Coronary artery (tissue), 2 donors: ENCODE measurements around the gene RNF223.

Source experiments
- DNase-seq: peaks from one replicate; pipeline ENCODE4 v3.0.0-alpha.2; 2017; ENCODE audit warnings: low spot score
- H3K27ac ChIP-seq, 2 donors: fragments of 200-600 bp; sonication (generic); one replicate each; pipeline ENCODE4 v1.5.1; 2016 to 2019
- H3K4me3 ChIP-seq: fragments of 200-600 bp; sonication (generic); 2 replicates; pipeline ENCODE4 v1.5.1; 2016; ENCODE audit warnings: mild to moderate bottlenecking, moderate library complexity
- CTCF ChIP-seq: fragments of 200-600 bp; sonication (generic); IDR thresholded peaks from one replicate; pipeline ENCODE4 v1.5.1; 2019; ENCODE audit warnings: antibody characterized with exemption

The RNF223 gene

GRCh38 chr1:1051127-1051810 lies 22.8 kb downstream of the RNF223 start:
- no peak for DNase-seq
- Histone ChIP-seq H3K27ac (no peak overlapping the region), H3K4me3 (no peak overlapping the region)
- no peak for TF ChIP-seq CTCF

- DNase-seq, result no peak
- Histone ChIP-seq H3K27ac (no peak overlapping the region), H3K4me3 (no peak overlapping the region)
- no peak for TF ChIP-seq CTCF
Observed at GRCh38 chr1:1050577-1051052, 23.5 kb downstream of the RNF223 start.

DNA sequence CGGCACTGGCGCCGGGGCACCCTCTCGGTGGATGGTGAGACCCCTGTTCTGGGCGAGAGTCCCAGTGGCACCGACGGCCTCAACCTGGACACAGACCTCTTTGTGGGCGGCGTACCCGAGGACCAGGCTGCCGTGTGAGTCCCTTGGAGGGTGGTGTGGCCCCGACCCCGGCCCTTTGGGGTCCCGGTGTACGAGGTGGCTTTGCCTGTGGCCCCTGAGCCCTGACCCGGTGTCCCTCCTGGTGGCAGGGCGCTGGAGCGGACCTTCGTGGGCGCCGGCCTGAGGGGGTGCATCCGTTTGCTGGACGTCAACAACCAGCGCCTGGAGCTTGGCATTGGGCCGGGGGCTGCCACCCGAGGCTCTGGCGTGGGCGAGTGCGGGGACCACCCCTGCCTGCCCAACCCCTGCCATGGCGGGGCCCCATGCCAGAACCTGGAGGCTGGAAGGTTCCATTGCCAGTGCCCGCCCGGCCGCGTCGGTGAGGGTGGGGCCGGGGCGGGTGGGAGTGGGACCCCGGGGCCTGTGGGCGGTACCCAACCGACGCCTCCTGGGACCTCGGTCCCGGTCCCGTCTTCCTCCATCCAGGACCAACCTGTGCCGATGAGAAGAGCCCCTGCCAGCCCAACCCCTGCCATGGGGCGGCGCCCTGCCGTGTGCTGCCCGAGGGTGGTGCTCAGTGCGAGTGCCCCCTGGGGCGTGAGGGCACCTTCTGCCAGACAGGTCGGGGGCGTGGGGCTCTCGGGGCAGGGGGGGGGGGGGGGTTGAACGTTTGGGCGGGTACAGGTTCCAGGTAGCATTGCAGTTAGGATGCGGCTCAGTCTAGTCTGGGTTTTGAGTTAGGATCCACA lies 24.6 kb downstream of the RNF223 start:
- no peak for TF ChIP-seq CTCF
- H3K4me3 ChIP-seq, result no peak overlapping the region
- no peak overlapping the region for H3K27ac ChIP-seq
- DNase-seq, result no peak

GRCh38 chr1:1048765-1049164 lies 25.3 kb downstream of the RNF223 start:
- no peak for DNase-seq
- Histone ChIP-seq H3K4me3 (no peak overlapping the region), H3K27ac (no peak overlapping the region)
- no peak for TF ChIP-seq CTCF

DNA sequence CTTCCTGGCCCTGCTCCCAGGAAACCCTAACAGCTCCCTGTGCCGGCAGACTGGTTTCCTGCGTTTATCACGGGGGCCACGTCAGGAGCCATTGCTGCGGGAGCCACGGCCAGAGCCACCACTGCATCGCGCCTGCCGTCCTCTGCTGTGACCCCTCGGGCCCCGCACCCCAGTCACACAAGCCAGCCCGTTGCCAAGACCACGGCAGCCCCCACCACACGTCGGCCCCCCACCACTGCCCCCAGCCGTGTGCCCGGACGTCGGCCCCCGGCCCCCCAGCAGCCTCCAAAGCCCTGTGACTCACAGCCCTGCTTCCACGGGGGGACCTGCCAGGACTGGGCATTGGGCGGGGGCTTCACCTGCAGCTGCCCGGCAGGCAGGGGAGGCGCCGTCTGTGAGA lies 26.1 kb downstream of the RNF223 start:
- DNase-seq, result no peak
- TF ChIP-seq CTCF, result no peak
- Histone ChIP-seq H3K4me3 (no peak overlapping the region), H3K27ac (no peak overlapping the region)

DNA sequence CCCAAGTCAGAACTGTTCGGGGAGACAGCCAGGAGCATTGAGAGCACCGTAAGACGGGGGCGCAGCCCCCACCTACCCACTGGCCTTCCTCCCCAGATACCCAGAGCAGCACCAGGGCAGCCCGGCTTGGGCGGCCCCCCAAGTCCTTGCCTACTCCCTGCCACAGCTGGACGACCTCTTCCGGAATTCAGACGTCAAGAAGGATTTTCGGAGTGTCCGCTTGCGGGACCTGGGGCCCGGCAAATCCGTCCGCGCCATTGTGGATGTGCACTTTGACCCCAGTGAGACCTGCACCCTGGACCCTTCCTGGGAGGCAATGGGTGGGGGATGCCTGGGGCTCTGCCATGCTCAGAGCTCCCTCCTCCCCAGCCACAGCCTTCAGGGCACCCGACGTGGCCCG lies 26.7 kb downstream of the RNF223 start:
- Histone ChIP-seq H3K4me3 (no peak overlapping the region), H3K27ac (no peak overlapping the region)
- TF ChIP-seq CTCF, result no peak
- no peak for DNase-seq
